GDM1 (cell line): ENCODE measurements around the gene DNM2.
A peak's percentile ranks its signal among the peaks of the same experiment; 100 is the strongest.

Experiments
- DNase-seq: peaks from one replicate; lab custom pipeline; 2025; lab: John Stamatoyannopoulos, UW

Gene DNM2

DNA sequence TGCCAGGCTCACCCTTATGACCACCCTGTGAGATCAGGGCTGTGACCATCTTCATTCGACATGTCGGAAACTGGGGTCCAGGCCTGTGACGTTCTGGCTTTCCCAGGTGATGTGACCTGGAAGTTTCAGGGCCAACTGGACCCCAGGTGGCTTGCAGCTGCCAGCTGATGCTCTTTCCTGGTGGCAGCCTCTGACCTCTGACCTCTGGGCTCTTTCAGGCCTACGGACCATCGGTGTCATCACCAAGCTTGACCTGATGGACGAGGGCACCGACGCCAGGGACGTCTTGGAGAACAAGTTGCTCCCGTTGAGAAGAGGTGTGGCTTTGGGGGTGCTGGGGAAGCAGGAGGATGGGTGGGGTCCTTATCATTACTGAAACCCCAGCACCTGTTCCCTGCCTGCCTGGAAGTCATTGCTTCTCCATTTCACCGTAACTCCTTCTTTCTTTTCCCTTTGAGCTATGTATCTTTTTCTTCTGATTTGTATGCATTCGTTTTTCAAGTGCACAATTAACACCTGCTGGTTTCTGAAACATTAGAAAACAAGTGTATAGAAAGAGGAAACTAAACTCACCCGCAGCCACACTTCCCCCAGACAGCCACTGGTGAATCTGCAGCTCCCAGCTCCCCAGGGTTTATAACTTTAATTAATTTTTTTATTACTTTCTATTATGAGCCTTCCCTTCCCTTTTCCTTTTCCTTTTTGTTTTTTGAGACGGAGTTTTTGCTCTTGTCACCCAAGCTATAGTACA, 59.2 kb downstream of the DNM2 start:
- DNase-seq, result no peak

GRCh38 chr19:10780368-10780767, 62.5 kb downstream of the DNM2 start:
- DNase-seq, result peak; percentile 69

DNA sequence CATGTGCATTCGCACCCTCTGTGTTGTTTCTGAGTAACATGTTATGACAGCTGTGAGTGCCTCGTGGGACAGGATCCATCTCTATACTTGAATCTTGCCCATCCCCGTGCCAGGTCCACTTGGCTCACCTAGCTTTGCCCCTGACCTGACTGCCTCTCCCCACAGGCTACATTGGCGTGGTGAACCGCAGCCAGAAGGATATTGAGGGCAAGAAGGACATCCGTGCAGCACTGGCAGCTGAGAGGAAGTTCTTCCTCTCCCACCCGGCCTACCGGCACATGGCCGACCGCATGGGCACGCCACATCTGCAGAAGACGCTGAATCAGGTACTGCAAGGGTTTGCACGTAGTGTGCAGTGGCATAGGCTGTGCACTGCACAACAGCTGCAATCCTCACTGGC, 64.9 kb downstream of the DNM2 start:
- DNase-seq, result no peak

DNA sequence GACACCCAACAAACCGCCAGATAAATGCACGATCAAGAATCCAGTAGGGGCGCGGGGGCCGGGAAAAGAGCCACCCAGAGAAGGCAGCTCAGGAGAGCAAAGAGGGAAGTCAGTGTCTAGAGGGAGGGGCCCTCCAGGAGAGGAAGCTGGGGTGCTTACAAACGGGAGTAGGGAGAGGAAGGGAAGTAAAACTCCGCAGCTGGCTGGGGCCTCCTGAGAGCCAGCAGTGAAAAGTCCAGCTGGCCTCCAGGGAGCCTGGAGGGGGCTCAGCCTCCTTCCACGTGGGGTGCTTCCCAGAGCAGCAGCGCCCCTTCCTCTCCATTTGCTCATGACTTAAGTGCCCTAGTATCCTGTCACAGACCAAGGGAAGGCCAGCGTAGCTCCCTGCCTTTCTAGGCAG, 66.4 kb downstream of the DNM2 start:
- DNase-seq, result peak; percentile 51

DNA sequence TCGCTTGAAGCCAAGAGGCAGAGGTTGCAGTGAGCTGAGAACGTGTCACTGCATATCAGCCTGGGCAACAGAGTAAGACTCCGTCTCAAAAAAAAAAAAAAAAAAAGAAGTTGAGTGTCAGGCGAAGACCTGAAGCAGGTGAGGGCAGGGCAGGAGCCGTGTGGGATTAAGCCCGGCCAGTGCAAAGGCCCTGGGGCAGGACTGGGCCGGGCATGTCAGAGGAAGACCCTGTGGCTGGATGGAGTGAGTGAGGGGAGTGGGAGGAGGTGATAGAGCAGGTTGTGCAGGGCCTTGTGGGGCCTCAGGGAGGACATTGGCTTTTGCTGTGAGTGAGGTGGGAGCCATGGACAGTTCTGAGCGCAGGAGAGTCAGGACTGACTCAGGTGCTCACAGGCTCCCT, 70.3 kb downstream of the DNM2 start:
- no peak for DNase-seq

GRCh38 chr19:10789866-10790265, 72.0 kb downstream of the DNM2 start:
- DNase-seq, result no peak

- no peak for DNase-seq
These were observed 78.8 kb downstream of the DNM2 start for GRCh38 chr19:10796653-10797052.

DNA sequence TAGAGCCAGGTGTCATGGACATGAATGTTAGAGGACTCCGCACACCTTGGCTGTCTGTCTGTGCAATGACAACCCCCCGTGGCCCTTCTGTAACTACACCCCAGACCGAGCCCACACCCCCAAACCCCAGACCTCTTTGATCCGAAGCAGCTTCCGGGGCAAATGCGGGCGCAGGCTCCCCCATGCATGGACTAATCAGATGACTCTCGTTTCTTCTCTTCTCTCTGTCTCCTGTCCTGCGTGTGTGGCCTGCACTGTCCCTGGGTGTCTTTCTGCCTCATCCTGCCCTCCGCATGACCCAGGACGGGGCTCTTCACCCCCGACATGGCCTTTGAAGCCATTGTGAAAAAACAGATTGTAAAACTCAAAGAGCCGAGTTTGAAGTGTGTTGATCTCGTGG, 79.2 kb downstream of the DNM2 start:
- DNase-seq, result no peak

GRCh38 chr19:10797541-10798256, 79.8 kb downstream of the DNM2 start:
- DNase-seq, result no peak

DNA sequence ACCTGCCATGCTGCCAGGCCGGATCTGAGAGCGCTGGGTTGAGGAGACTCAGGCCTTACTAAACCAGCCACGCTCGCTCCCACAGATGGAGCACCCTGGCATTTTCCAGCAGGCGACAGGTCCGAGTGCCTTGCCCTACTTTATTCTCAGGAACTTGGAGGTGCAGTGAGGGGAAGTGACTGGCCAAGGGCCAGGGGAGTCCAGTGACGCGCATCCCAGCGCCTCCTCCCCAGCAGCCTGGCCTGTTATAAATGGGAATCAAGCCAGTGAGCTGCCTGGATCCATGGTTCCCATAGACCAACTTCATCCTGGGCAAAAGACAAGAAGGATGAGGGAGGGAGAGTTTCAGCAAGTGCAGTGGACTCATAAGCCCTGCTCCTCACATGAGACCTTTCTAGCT, 82.6 kb downstream of the DNM2 start:
- no peak for DNase-seq

DNA sequence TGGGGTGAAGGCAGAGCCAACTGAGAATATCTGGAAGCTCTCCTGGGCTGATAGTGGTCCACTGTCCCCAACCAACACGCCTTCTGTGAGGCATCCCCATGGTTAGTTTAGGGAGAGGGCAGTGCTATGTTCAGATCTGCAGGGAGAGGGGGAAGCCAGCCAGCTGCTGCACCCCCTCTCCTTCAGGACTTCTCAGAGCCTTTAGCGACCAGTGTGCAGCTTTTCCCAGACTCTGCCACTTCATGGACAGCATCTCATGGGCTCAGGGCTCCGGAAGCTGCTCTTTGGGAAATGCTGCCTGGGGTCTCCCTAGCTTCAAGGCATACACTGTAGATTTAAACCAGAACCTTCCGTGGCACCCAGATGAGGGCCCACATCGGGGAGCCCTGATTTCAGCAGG, 84.6 kb downstream of the DNM2 start:
- no peak for DNase-seq

- no peak for DNase-seq
These were observed 85.4 kb downstream of the DNM2 start for GRCh38 chr19:10803252-10803651.

DNA sequence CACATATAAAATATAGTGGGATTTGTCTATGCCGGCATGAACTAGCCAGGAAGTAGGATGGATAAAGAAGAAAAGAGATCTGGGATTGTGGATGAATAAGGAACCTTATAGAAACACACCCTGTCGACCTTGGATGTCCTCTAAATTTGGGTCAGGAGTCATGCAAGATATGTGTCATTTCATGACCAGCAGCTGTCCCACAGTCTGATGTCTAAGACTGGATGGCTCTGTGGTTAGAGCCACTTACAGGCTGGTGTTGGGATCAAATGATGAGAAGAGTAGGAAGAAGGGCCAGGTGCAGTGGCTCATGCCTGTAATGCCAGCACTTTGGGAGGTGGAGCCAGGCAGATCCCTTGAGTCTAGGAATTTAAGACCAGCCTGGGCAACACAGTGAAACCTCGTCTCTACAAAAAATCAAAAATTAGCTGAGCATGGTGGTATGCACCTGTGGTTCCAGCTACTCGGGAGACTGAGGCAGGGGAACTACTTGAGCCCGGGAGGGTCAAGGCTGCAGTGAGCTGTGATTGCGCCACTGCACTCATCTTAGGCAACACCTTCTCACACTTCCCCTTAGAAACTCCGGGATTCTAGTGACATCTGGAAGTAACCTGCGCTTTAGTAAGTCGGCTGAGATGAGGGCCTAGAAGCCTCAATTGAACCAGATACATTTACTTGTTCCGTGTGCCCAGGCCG, 87.3 kb downstream of the DNM2 start:
- DNase-seq, result no peak

DNA sequence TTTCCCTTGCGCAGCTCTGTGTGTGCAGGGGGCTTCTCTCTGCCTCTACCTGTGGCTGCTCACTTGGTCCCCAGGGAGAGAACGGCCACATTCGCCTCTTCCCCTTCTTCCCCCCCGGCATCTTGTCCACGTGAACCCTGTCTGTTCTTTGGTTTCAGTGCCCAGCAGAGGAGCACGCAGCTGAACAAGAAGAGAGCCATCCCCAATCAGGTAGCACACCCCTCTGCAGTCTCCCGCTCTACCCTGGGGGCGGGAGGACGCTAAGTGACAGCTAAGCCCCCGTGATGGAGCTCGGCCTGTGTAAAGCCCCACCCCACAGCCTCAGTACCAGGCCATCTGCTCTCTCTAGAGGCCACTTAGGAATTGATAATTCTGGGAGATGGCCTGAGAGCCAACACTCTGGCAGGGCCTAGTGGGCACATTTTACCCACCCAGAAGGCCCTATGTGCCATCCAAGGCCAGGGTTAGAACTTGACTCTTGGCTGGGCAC, 87.9 kb downstream of the DNM2 start:
- no peak for DNase-seq

DNA sequence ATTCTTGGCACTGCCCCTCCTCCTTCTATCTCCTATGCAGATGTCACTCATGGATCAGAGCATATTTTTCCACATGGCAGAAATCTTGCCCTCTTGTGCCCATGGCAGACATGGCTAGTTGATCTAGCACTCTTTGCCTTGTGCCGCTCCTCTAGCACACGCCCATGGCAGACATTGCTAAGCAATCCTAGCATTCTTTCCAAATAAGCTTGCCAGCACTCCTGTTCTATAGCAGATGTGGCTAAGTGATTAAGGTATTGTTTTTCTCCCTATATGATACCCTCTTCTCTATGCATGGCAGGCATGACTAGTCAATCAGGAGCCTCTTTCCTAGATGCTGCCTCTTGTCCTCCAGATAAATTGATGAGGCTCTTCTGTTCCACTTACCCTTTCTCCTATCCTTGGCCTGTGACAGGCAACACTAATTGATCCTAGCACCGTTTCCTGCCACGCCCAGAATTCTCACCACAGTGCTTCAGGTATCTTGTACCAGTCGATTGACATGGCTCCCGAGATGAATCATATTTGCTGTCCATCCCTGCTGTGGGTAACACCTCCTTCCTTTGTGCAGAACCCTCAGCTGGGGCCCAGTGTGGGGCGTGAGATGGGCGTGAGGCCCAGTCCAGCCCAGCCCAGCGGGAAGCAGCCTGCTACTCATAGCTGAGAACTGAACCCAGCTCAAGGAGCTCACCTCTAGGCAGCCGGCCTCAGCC, 91.2 kb downstream of the DNM2 start:
- no peak for DNase-seq

- peak; percentile 16 for DNase-seq
These were observed 91.9 kb downstream of the DNM2 start for GRCh38 chr19:10809651-10810285.

DNA sequence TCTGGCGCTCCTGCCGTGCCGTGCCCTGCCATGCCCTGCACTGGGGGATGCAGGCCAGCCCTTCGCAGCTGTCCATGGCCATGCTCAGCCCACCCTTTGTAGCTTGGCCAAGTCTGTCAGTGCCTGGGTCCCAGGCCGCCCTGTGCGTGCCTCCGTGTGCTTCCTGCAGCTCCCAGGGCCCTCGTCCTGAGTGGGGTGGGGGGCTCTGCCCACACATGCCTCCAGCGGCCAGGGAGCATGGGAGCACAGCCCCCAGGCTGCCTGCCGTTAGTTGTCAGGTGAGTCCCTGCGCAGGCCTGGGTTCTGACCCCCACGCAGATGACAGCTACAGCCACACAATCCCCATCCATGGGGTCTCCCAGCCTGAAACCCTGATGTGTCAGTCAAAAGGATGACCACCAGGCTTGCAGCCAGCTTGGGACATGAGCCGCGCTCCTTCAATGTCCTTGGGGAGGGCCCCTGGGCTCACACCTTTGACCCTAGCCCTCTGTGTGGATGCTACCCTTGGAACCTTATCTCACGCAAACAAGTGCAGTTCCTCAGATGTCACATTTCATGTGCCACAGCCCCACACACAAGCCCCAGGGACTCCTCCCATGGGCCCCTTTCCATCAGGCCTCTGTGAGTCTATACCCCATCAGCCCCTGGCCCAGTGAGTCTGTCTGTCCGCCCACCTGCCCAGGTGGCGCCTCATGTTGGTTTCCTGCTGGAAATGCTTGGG, 93.7 kb downstream of the DNM2 start:
- no peak for DNase-seq

DNA sequence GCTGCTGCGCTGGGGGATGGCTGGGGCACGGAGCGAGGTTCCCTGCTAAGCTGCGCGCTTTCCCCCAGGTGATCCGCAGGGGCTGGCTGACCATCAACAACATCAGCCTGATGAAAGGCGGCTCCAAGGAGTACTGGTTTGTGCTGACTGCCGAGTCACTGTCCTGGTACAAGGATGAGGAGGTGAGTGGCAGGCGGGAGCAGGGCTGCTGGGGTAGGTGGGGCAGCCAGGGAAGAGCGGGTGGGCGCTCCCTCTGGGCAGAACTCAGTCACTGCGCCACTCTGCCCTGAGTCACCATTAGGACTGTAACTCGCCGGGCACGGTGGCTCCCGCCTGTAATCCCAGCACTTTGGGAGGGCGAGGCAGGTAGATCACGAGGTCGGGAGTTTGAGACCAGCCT, 94.3 kb downstream of the DNM2 start:
- DNase-seq, result no peak

- DNase-seq, result peak; percentile 90
These were observed 95.1 kb downstream of the DNM2 start for GRCh38 chr19:10812902-10813404.

DNA sequence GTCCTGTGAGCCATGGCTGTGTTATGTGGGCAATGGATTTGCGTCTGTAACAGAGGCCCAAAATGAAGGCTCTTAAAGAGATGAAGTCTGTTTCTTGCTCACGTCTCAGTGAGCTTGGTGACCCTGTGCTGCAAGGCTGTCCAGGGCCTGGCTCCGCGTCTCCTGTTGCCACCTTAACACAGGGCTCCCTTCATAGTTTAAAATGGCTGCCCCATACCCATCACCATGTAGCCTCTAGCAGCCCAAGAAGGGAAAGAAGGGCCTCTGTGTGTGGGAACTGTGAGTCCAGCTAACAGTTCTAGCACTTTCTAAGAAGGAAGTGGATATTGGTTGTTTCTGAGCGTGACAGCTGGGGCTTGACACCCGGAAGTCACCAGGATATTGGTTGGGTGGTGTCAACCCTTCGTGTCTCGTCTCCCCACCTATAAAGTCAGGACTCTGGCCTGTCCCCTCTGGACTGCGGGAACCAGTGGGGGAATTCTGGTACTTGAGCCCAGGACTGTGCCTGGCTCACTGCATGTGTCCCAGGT, 97.2 kb downstream of the DNM2 start:
- no peak for DNase-seq
